Progenitor cell of endocrine pancreas (in vitro differentiated cells): ENCODE measurements around the gene RAMAC. TPM values are rescaled to one million over a fixed set of nuclear protein-coding genes. Genes with fewer than 3 reads are reported as not detected.
A peak's percentile ranks its signal among the peaks of the same experiment; 100 is the strongest.
"Not testable (repeated sequence)": the region's sequence is repeated elsewhere in the genome, so short reads cannot be mapped to it uniquely, and the experiment has no call there.

Experiments
- DNase-seq: peaks from one replicate; pipeline ENCODE4 v3.0.0; 2021; ENCODE audit warnings: low spot score; ENCODE audit not compliant: unreplicated experiment
- H3K27ac Mint-ChIP-seq: 2 replicates; pipeline ENCODE4 v1.8.0; 2021; ENCODE audit warnings: mild to moderate bottlenecking, moderate library complexity, mixed read lengths
- H3K27me3 Mint-ChIP-seq: 2 replicates; pipeline ENCODE4 v1.8.0; 2021; ENCODE audit warnings: mixed read lengths
- H3K36me3 Mint-ChIP-seq: 2 replicates; pipeline ENCODE4 v1.8.0; 2022; ENCODE audit warnings: mixed read lengths; ENCODE audit not compliant: insufficient read depth
- H3K4me1 Mint-ChIP-seq: 2 replicates; pipeline ENCODE4 v1.8.0; 2021; ENCODE audit warnings: low read depth, mixed read lengths
- H3K4me3 Mint-ChIP-seq: 2 replicates; pipeline ENCODE4 v1.8.0; 2021; ENCODE audit warnings: low read depth, mild to moderate bottlenecking, moderate library complexity, mixed read lengths
- H3K9me3 Mint-ChIP-seq: 2 replicates; pipeline ENCODE4 v1.8.0; 2021; ENCODE audit warnings: low read depth, mixed read lengths
- CTCF ChIP-seq: fragments of 200-600 bp; sonication (generic); IDR thresholded peaks from one replicate; pipeline ENCODE4 v1.5.0; 2021; ENCODE audit warnings: antibody characterized with exemption, mild to moderate bottlenecking; ENCODE audit not compliant: unreplicated experiment
- total RNA-seq: library from RNA; stranded (reverse); gene quantifications from 2 replicates; pipeline ENCODE4 v1.2.1, GENCODE V29; 2021

The RAMAC gene
- total RNA-seq, 1 donor from 2014 or later, result 32.8 TPM

- no peak for DNase-seq
- Mint-ChIP-seq H3K4me3 (no peak overlapping the region), H3K27ac (no peak overlapping the region), H3K9me3 (no peaks in the 10 kb centered on the region), H3K36me3 (peaks cover 9% of the 10 kb centered on the region), H3K27me3 (no peaks in the 10 kb centered on the region), H3K4me1 (peaks cover 3% of the 10 kb centered on the region)
- TF ChIP-seq CTCF, result no peak
These were observed 32.4 kb downstream of the RAMAC start for GRCh38 chr15:83018436-83018835.

GRCh38 chr15:83030021-83030420 is 44.0 kb downstream of the RAMAC start:
- H3K27ac Mint-ChIP-seq, result peak overlapping the region; percentile 81
- H3K4me1 Mint-ChIP-seq, result no peaks in the 10 kb centered on the region
- TF ChIP-seq CTCF, result no peak
- no peak overlapping the region for H3K4me3 Mint-ChIP-seq
- H3K27me3 Mint-ChIP-seq, result no peaks in the 10 kb centered on the region
- H3K9me3 Mint-ChIP-seq, result peaks cover 3% of the 10 kb centered on the region
- H3K36me3 Mint-ChIP-seq, result peaks cover 20% of the 10 kb centered on the region
- DNase-seq, result no peak

- not testable (repeated sequence) for H3K27me3 Mint-ChIP-seq, H3K27ac Mint-ChIP-seq, DNase-seq, H3K4me3 Mint-ChIP-seq, H3K9me3 Mint-ChIP-seq, H3K4me1 Mint-ChIP-seq
- peaks cover 22% of the 10 kb centered on the region for H3K36me3 Mint-ChIP-seq
These were observed 45.2 kb downstream of the RAMAC start for GRCh38 chr15:83031234-83031633.

GRCh38 chr15:83036253-83036652 is 50.2 kb downstream of the RAMAC start:
- no peak for DNase-seq
- H3K4me1 Mint-ChIP-seq, result no peaks in the 10 kb centered on the region
- TF ChIP-seq CTCF, result no peak
- H3K27me3 Mint-ChIP-seq, result no peaks in the 10 kb centered on the region
- peaks cover 9% of the 10 kb centered on the region for H3K9me3 Mint-ChIP-seq
- H3K36me3 Mint-ChIP-seq, result peaks cover 52% of the 10 kb centered on the region
- no peak overlapping the region for H3K4me3 Mint-ChIP-seq
- no peak overlapping the region for H3K27ac Mint-ChIP-seq

GRCh38 chr15:83039206-83039605 is 53.2 kb downstream of the RAMAC start:
- Mint-ChIP-seq H3K4me1 (no peaks in the 10 kb centered on the region), H3K36me3 (peaks cover 48% of the 10 kb centered on the region), H3K9me3 (peaks cover 8% of the 10 kb centered on the region), H3K27ac (no peak overlapping the region), H3K27me3 (no peaks in the 10 kb centered on the region), H3K4me3 (no peak overlapping the region)
- TF ChIP-seq CTCF, result no peak
- no peak for DNase-seq

Other genes with a start within 250 kb of the RAMAC start
- not detected in 2 replicates for gene FSD2, start 180.1 kb upstream of the RAMAC start, total RNA-seq
- gene WHAMM, start 176.6 kb upstream of the RAMAC start, total RNA-seq, result 7.5 and 8.1 TPM in 2 replicates
- 21.0 TPM in 2 replicates for gene HOMER2, start 33.5 kb upstream of the RAMAC start, total RNA-seq
- 21.9 and 25.4 TPM in 2 replicates for gene C15orf40, start 25.4 kb downstream of the RAMAC start, total RNA-seq
- 38.7 and 39.0 TPM in 2 replicates for gene BTBD1, start 81.0 kb downstream of the RAMAC start, total RNA-seq
- 0.27 TPM in 1 of 2 replicates, not detected in the other for gene TM6SF1, start 121.4 kb downstream of the RAMAC start, total RNA-seq
- gene HDGFL3, start 221.6 kb downstream of the RAMAC start, total RNA-seq, result 117 and 121 TPM in 2 replicates